Measurements from ENCODE around the gene GPX1. TPM values are rescaled to one million over a fixed set of nuclear protein-coding genes. Genes with fewer than 3 reads are reported as not detected.
A peak's percentile ranks its signal among the peaks of the same experiment; 100 is the strongest.

GPX1 gene
- total and polyA plus RNA-seq, 10 of the 15 experiments (the other 5 are each of a cell fraction or from before 2014, with no cell fraction given): 32.0 to 1,121 (median 400) TPM

- Histone ChIP-seq H3K36me3 (ENCODE audit: control insufficient read depth in 2 of 2, insufficient read depth in 2 of 2, low read length in 1 of 2) (peaks cover 11 to 14% of the 10 kb centered on the region in 2 experiments), H3K27me3 (replicated peaks in 1 of 2; ENCODE audit: control insufficient read depth in 2 of 2, insufficient read depth in 2 of 2, low read length in 1 of 2) (no peaks in the 10 kb centered on the region), H4K20me1 (ENCODE audit: control insufficient read depth, insufficient read depth) (no peaks in the 10 kb centered on the region), H3K4me2 (ENCODE audit: control insufficient read depth, insufficient read depth) (no peak overlapping the region), H3K9me3 (replicated peaks; ENCODE audit: control insufficient read depth, insufficient read depth, low read length) (no peaks in the 10 kb centered on the region), H3K4me1 (ENCODE audit: control insufficient read depth, insufficient read depth, low read length) (peaks cover 8% of the 10 kb centered on the region), H3K79me2 (ENCODE audit: control insufficient read depth, insufficient read depth, low read length) (peaks cover 2% of the 10 kb centered on the region; the same call in 1 of the 2 replicates), H3K9ac (ENCODE audit: control insufficient read depth, insufficient read depth, low read length) (peak overlapping the region; percentile 15; the same call in 1 of the 2 replicates), H3K4me3 (no peak overlapping the region), H2AFZ (ENCODE audit: control insufficient read depth, low read depth, low read length) (no peak overlapping the region), H3K27ac (ENCODE audit: control insufficient read depth, insufficient read depth) (peak overlapping the region; percentile 74)
- no TSS peak for BruUV-seq (replicated peaks)
- DNase-seq (ENCODE audit: low read depth, low spot score): peak; percentile 67
- RAD21 ChIA-PET (ENCODE audit: unreplicated experiment): interaction anchor here (1.1 to 1.4 kb wide), 2 partner anchors 9 to 138 kb away, joined by 3 to 9 read pairs; no protein-coding TSS in a partner anchor
- CTCF ChIA-PET: interaction anchor here (0.6 to 1.1 kb wide), 3 partner anchors 9 to 183 kb away, joined by 3 to 4 read pairs (median 3); no protein-coding TSS in a partner anchor
- SMC1A ChIA-PET (ENCODE audit: uncharacterized antibody, unreplicated experiment): interaction anchor here (0.7 to 1.0 kb wide), 2 partner anchors 62 to 138 kb away, joined by 3 read pairs; no protein-coding TSS in a partner anchor
- POLR2A ChIA-PET: interaction anchor here (1.3 to 1.5 kb wide), 2 partner anchors 9 to 101 kb away, joined by 3 to 6 read pairs; partner anchors contain the start of genes RHOA and TCTA
- 90% methylated on average over 3 of the region's 3 CpGs for WGBS (ENCODE audit: insufficient coverage, insufficient replicate concordance, low lambda C conversion rate, missing lambda C conversion rate)
- peak; percentile 49 for ATAC-seq
- in situ Hi-C loops (cut with MboI): no loop called here
- FAIRE-seq: no peak
- intact Hi-C loops (cut with micrococcal nuclease; ENCODE audit: unreplicated experiment): no loop called here
- peak; percentile 40 for TF ChIP-seq RUNX3 (IDR thresholded peaks at IDR 0.05; ENCODE audit: low read length)
- no peak for TF ChIP-seq NFXL1 (IDR thresholded peaks at IDR 0.05; ENCODE audit: borderline replicate concordance)
- 0 out of 3 replicates have a peak, but pooled peaks have one; percentile 7 for TF ChIP-seq POU2F2 (IDR thresholded peaks at IDR 0.05; ENCODE audit: borderline replicate concordance, low read depth, low read length)
- peak; percentile 95 for TF ChIP-seq ATF2 (IDR thresholded peaks at IDR 0.05; ENCODE audit: low read length)
- peak; percentile 97 for TF ChIP-seq BCL3 (IDR thresholded peaks at IDR 0.05; ENCODE audit: borderline replicate concordance, insufficient read depth, low read depth, low read length, poor library complexity, severe bottlenecking)
- no peak for TF ChIP-seq ZBTB4 (CRISPR knock-in tag; IDR thresholded peaks at IDR 0.05)
- no peak for TF ChIP-seq JUNB (IDR thresholded peaks at IDR 0.05)
- TF ChIP-seq MEF2A (IDR thresholded peaks at IDR 0.05; ENCODE audit: insufficient read depth, low read depth, low read length): 0 out of 2 replicates have a peak, but pooled peaks have one; percentile 4
- TF ChIP-seq HDGF (IDR thresholded peaks at IDR 0.05): peak; percentile 3; the same call in 1 of the 2 replicates
- no peak for TF ChIP-seq HDAC2 (IDR thresholded peaks at IDR 0.05)
- no peak for TF ChIP-seq BCLAF1 (IDR thresholded peaks at IDR 0.05)
Measured at GRCh38 chr3:49311283-49311682, 46.9 kb downstream of the GPX1 start.

Measured in GM12878 (cell line).